Right hindlimb (tissue), 1 donor: ENCODE measurements around the gene HSD17B2.

Experiments used
- DNase-seq: peaks from one replicate; pipeline ENCODE4 v3.0.0-alpha.2; 2018

The HSD17B2 gene

GRCh38 chr16:82050909-82051357, 15.9 kb downstream of the HSD17B2 start:
- no peak for DNase-seq

DNA sequence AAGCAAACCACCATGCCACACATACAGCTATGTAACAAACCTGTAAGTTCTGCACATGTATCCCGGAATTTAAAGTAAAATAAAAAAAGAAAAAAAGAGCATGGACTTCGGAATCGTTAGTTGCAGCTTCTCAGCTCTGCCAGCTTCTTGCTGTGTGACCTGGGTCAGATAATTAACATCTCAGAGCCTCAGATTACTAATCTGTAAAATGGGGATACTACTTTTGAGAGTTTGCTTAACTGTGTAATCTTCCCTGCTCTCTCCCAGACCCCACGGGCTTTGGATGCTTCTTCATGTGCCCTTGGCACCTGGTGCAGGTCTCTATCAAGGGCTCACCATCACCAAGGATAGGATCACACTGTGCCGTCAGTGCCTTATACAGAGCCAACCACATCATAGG, 16.6 kb downstream of the HSD17B2 start:
- DNase-seq = no peak

- DNase-seq = no peak
These were observed 20.1 kb downstream of the HSD17B2 start for GRCh38 chr16:82055117-82055516.

- DNase-seq = no peak
These were observed 20.9 kb downstream of the HSD17B2 start for GRCh38 chr16:82055728-82056549.

DNA sequence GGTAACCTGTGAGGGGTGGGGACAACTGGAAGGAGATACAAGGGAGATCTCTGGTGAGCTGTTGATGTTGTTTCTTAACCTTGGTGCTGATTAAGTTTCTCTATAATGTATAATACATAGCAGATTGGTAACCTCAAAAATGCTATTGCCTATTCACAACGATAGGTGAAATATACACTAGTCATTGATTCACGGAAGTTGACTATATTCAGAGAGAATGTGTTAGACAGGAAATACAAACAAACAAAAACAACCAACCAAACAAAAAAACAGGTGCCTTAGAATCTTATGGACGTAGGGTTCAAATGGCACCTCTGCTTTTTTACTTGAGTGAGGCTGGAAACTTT, 21.5 kb downstream of the HSD17B2 start:
- DNase-seq = no peak

DNA sequence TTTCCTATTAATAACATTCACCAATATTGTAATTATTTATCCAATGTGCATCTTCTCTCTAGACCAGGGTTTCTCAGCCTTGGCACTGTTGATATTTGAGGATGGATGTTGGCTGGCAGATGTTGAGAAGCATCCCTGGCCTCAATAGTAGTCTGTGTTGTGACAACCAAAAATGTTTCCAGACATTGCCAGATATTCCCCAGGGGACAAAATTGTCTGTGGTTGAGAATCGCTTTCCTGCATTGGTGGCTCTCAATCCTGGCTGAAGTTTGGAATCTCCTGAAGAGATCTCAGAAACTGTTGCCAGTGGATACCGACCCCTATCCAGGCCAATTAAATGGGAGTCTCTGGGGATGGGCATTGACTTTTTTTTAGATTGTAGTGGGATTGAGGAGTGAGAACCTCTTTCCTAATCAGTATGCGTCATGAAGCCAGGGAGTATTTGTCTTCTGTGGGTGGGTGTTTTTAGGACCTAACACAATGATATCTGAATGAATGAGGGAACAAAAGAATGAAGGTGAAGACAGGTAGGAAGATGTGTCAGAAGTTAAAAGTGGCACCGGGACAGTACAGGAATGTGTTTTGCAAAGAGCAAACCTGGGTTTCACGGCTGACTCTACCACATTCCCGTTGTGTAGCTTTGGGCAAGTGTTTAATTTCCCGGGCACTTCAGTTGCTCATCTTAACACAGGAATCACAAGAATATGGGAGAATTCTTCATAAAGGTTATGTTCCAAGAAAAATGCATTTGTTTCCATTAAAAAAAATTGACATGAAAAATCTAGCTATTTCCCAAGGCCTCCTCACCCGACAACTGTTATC, 24.3 kb downstream of the HSD17B2 start:
- no peak for DNase-seq

DNA sequence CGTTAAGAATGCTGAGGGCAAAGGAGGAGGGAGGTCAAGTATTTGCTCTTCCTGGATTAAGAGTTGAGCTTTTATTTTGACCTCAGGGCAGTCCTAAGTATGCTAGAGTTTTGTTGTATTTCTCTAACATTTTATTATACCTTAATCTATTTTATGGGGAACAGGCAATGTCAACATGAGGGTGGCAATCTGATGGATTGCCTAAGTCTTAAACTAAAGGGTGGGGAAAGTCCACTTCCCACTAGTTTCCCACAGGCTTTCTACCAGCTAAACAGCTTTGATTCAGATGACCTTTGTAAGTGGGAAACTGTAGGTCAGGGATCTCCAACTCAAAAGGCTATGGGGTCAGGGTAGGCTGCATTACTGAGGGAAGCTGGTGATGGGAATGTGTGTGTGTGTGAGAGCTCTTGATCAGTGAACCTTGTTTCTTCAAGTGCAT, 24.9 kb downstream of the HSD17B2 start:
- DNase-seq = no peak

- DNase-seq = no peak
These were observed 26.9 kb downstream of the HSD17B2 start for GRCh38 chr16:82061861-82062525.

DNA sequence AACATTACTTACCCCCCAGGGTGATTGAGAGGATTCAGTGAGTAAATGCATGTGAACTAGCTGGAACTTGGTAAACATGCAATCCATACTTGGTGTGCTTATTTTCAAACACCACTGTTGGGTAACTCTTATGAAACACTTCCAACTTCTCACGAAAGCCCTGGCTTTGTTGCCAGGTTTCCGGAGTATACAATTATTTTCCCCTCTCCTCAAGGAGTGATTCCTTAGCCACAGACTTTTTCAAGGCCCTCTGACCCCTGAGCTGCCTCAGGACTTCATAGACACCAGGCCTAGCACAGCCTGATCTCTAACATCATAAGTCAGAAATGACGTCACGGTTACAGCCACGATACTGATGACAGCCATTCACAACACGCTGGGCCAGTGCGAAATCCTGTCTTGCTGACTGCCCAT, 27.6 kb downstream of the HSD17B2 start:
- DNase-seq = no peak

- no peak for DNase-seq
These were observed 28.5 kb downstream of the HSD17B2 start for GRCh38 chr16:82063456-82064082.

DNA sequence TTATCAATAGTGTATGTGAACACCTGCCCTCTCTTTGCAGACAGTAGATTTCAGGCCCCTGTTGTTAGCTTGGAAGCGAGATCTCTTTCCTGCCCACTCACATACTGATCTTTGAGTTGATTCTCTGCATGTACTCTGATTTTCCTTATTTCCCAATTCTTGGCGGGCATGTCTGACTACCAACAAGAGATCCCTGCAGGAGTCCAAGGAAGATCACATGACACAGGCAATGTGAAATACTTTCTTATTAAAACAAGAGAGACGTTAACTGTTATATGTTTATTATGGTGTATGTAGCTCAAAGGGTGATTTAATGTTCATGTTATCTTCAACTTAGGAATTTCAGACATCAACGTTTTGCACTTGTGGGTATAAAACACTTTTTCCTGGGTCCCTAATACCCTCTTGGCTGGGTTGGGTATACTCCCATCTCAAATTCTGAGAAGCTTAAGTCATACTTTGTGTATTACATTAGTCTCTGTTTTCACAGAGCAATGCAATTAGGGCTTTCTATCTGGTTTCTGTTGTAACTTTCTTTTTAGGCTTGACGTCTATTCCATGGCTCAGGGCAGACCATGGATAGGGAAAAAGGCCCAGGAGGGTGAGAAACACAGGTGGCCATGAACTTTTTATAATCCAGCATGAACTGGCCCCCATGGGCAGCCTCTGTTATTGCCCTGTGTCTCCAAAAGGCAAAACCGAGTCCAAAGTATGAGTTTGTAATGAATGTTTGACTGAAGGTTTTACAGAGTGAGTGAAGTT, 32.2 kb downstream of the HSD17B2 start:
- DNase-seq = no peak

GRCh38 chr16:82067804-82068325, 32.8 kb downstream of the HSD17B2 start:
- no peak for DNase-seq

DNA sequence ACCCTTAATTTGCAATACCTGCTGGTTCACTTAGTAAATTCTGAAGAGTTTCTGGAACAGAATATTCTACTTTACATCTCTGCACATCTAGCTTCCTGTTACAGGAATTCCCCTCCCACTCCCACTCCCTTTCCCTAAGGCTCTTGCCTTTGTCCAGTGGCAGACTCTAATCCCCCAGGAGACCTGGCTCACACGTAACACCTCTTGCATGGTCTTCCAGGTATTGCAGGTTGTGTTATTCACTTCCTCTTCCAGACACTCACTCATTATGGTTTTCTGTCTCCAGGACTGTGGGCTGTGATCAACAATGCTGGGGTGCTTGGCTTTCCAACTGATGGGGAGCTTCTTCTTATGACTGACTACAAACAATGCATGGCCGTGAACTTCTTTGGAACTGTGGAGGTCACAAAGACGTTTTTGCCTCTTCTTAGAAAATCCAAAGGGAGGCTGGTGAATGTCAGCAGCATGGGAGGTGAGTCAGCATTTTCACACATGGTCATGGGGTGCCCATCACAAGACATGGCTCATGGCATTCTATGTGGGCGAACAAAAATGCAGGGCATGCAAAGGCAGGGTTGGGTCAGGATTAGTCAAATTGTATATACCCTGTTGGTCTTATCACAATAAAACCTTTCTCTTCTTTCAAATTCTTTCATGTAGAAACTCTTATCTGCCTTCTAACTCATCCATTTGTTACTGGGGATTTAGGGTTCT, 35.8 kb downstream of the HSD17B2 start:
- DNase-seq = no peak

DNA sequence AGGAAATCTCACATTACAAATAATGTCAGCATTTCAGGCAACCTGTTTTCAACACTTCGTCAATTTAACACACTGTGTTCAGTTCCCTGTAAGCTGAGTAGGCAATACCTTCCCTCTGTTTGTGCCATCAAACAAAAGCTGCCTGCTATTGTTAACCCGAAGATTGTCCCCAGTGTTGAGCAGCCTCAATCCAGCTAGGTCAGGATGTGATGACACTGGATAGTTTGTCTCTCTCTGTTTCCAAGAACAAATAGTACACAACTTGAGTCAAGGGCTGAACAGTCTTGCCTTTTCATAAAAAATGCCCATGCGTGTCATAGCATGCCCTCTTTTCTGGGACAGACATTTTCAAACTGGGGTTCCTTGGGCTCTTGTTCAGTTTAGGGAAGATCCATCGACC, 36.4 kb downstream of the HSD17B2 start:
- no peak for DNase-seq

DNA sequence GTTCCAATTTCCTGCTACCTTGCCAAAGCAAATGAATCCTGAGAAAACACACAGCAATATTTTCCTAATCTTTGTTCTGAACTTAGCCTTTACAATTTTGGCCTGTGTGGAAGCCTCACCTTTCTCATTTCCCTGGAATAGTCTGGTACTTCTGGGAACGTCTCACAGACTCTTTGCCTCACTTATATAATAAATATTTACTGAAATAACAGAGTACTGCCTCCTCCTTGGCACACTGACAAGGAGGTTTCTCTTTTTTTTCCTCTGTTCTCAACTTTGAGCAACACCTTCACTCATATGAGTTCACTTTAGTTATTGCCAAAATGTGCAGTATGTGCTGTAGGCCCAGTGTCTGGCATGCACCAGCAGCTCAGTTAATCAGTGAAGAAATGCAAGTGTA, 37.3 kb downstream of the HSD17B2 start:
- no peak for DNase-seq

- DNase-seq = no peak
These were observed 39.0 kb downstream of the HSD17B2 start for GRCh38 chr16:82074019-82074558.

- DNase-seq = no peak
These were observed 43.1 kb downstream of the HSD17B2 start for GRCh38 chr16:82078125-82078524.

GRCh38 chr16:82079892-82080291, 44.8 kb downstream of the HSD17B2 start:
- no peak for DNase-seq

GRCh38 chr16:82081264-82081663, 46.2 kb downstream of the HSD17B2 start:
- no peak for DNase-seq

GRCh38 chr16:82082097-82082496, 47.0 kb downstream of the HSD17B2 start:
- DNase-seq = no peak
